Sciatic nerve (tissue), 2 donors: ENCODE results near the gene ADCY5. TPM values are rescaled to one million over a fixed set of nuclear protein-coding genes. Genes with fewer than 3 reads are reported as not detected.

Experiments
- ATAC-seq: fragments of 200-7000 bp; cut with Tn5 transposase; one replicate; pipeline ENCODE4 v1.9.1; 2020; ENCODE audit warnings: mild to moderate bottlenecking, moderate library complexity
- DNase-seq: peaks from one replicate; pipeline ENCODE4 v3.0.0-alpha.2; 2020; ENCODE audit warnings: low spot score
- intact Hi-C: fragments of 100-400 bp; cut with DNase I; formaldehyde crosslinking; loops from one replicate; pipeline ENCODE4 v1.14.2; 2022
- total RNA-seq: library from RNA; stranded (reverse); fragmentation: NEBNext Ultra II Directional; extraction: Animal tissue kit (Norgen Biotek cat#: 25700); gene quantifications from one replicate; pipeline ENCODE4 v1.2.1, GENCODE V29; 2021
- donor health status: DM: no; HTN: no; CAD: no.
- donor health status: DM: no; HTN: no; CAD: no.

The ADCY5 gene
- total RNA-seq, 1 donor from 2014 or later = 16.8 TPM

DNA sequence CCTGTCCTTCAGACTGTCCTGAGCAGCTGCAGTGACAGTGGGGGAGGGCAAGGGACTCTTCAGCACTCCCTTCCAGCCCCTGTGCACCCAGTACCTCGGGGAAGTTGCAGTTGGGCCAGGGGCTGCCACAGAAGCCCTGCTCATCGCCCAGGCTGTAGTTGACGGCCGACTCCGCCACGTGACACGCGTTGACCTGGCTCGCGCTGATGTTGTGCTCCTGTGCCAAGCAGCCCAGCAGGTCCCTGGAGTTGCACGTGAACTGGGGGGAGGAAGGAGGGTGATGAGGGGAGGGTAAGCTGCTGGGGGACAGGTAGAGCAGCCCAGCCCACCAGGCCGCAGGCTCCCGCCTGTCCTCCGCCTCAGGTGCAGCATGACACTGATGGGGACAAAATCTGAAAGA, 145.9 kb downstream of the ADCY5 start:
- DNase-seq (no peak), ATAC-seq (no peak)
- intact Hi-C loops = no loop called here

DNA sequence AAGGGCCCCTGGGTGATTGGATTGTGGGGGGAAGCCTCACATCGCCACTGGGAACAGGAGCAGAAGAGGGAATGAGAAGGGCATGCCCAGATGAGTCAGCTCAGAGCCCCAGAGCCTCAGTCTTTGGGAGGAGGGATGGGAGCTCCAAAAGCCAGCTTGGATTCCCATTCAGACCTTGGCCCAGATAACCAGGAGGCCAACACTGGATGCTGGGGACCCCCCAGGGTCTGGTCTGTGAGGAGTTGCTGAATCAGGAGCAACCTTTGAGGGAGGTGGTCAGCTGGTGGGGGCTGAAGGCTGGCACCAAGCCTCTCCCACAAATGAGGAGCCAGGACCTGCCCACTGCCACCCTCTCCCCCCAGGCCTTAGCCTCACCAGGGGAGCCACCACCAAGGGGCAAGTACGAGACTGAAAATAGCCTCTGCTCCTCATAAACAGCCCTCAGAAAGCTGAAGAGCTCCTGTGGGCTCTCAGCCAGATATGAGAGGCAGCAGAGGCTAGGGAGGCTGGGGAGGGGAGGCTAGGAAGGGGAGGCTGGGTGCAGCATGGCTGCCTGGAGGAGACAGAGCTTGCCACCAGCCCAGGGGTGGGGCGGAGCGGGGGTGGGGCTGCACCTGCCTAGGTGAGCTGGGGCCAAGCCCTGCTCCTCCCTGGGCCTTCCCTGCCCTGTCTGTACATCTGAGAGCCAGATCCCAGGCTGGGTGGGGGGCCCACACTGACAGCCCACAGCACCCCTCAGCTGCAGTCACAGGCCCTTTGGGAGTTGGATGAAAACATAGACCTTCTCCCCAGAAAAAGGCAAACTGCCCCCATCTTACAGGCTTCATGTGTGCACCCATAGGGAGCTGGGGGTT, 147.3 kb downstream of the ADCY5 start:
- ATAC-seq = no peak
- intact Hi-C loops = no loop called here
- DNase-seq = no peak

GRCh38 chr3:123300583-123300982, 148.3 kb downstream of the ADCY5 start:
- intact Hi-C loops = no loop called here
- ATAC-seq (no peak), DNase-seq (no peak)

GRCh38 chr3:123300056-123300455, 148.8 kb downstream of the ADCY5 start:
- intact Hi-C loops = no loop called here
- ATAC-seq (no peak), DNase-seq (no peak)

DNA sequence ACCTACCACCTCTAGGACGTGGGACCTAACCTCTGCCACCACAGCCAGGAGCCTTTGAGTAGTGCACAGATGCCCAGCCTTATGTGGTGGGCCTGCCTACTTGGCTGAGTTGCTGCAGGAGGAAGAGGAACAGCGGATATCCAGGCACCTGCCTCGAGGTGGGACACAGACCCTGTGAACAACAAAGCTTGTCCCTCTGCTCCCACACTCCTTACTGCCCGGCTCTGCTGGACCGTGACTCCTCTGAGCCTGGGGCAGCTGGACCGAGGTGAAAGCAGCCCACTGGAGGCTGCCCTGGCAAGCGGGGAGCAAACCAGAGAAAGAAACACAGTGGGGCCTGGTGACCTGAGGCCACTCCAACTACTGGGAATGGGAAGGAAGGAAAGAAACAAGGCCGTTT, 149.3 kb downstream of the ADCY5 start:
- intact Hi-C loops = no loop called here
- ATAC-seq (no peak), DNase-seq (no peak)

GRCh38 chr3:123298903-123299302, 150.0 kb downstream of the ADCY5 start:
- ATAC-seq (no peak), DNase-seq (no peak)
- intact Hi-C loops = no loop called here

DNA sequence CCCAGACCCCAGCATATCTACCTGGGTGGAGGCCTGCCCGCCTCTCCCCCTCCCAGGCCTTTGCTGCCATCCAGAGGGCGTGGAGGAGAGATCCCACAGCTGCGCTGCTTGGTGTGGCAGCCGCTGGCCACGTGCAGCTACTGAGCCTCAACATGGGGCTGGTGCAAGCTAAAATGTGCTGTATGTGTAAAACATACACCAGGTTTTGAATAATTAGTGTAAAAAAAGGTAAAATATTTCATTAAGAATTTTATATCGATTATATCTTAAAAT, 151.3 kb downstream of the ADCY5 start:
- ATAC-seq (no peak), DNase-seq (no peak)
- intact Hi-C loops = no loop called here

DNA sequence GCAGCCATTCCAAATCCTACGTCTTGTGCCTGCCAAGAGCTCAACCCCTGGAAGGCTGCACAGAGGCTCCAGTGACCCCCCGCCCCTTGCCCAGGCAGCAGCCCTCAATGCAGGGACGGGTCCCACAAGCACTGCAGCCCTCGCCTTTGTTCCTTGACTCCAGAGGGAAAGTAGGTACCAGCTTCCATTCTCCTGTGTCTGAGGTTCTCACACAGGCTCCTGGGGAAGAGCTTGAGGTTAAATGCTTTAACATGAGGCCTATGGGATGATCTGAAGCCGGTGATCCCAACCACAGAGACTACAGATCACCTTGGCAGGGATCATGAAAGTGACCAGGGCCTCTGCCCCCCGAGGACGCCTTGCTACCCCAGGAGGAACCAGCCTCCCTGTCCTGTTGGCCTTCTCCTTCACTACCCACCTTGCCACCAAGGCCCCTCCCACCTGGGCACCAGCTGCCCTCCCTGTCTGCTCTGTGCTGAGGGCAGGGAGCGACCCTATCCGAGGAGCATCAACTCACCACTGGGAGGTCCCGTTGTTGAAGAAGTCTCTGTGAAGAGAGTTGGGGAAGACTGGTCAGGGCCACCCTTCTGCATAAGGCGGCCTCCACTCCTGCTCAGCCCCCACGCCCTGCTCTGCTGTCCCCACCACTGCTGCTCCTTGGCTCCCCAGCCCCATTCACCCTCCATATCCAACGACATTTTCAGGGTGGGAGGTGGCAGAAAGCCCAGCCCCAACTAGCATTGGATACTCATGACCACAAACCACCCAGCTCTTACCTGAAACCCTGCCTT, 151.9 kb downstream of the ADCY5 start:
- DNase-seq = no peak
- intact Hi-C loops = no loop called here

DNA sequence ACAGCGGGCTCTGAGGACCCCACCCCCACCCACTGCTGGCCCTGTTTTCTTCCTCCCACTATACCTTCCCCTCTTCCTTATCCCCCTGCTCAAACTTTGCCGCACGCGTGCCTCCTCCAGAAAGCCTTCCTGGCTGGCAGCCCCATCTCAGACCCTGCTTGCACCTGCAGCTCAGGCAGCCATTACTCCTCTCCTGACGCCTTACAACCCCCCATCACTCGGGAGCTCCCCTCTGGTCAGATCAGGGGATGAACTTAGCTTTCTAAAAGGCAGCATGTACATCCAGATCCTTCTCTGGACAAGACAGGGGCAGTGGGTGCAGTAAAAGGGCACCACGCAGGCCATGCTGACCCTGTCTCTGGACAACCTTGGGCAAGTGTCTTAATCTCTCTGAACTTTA, 152.6 kb downstream of the ADCY5 start:
- intact Hi-C loops = no loop called here
- ATAC-seq (no peak), DNase-seq (no peak)

More for the DNA sequence above, 151.9 kb downstream of the ADCY5 start:
- ATAC-seq = no peak

DNA sequence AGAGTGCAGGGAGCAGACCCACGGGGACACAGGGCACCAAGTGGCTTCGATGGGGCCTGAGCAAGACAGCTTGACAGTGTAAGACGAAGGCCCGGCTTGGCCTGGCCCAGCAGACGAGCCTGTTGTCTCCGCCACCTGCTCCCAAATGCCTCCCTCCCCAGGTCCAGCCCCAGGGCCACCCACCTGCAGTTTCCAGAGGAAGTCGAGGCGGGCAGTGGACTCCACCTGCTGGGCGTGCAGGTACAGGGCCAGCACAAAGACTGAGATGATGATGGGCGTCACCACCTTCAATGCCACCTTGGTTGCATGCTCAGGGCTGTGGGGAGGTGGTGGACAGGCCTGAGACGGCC, 153.0 kb downstream of the ADCY5 start:
- ATAC-seq (no peak), DNase-seq (no peak)
- intact Hi-C loops = no loop called here

DNA sequence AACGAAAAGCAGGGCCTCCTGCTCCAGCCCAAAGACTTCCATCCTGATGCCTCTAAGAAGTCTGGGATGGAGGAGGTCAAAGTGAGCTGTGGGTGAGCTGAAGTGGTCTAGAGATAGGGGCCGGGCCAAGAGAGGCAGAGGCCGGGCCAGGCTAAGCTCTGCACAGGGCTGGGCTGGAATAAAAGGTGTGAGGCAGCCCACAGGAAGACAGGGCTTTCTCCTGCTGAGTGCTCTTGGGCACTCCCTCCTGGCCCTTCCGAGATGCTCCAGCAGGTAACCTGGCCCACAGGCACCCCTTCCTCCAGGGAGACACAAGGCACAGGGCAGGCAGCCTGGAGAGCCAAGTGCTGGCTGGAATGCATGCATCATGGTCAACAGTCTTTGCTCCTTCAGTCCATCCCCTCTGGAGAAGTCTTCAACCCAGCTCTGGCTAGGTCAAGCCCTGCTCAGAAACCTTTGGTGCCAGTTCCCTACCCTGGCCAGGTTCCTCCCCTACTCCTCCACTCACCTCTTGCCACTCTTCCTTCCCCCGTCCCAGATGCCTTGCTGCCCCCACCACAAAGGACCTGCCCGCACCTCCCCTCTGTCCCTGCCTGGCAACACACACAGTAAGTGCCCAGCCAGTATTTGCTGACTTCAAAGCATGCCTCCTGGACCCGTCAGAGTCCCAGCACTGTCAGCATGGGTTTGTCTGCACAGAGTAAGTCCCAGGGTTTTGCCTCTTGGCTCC, 153.6 kb downstream of the ADCY5 start:
- intact Hi-C loops = no loop called here
- no peak for ATAC-seq
- DNase-seq = no peak

DNA sequence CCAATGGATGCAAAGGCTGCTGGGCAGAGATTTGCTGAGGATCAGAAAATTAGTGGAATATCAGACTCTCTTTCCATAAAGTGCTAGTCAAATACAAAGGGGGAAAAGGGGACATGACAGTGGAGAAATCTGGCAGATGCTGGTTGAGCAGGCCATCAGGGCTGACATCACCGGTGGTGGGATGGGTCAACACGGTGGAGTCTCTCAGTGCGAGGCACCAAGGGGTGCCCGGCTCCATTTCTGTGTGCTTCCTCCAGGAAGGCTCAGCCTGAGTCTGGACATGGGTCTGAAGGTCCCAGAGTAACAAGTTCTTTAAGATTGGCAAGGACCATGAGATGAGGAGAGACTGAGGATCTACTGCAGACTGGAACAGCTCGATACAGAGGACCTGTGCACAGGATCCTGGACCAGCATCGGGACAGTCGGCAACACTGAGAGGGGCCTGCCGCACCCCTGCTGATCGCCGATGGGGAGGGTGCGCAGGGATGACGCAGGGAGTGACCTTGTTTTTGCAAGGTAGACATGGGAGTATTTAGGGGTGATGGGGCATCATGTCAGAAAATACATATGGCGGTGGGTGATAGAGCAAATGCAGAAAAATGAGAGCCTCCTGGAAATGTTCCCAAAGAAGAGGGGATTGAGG, 154.5 kb downstream of the ADCY5 start:
- DNase-seq (no peak), ATAC-seq (no peak)
- intact Hi-C loops = no loop called here

DNA sequence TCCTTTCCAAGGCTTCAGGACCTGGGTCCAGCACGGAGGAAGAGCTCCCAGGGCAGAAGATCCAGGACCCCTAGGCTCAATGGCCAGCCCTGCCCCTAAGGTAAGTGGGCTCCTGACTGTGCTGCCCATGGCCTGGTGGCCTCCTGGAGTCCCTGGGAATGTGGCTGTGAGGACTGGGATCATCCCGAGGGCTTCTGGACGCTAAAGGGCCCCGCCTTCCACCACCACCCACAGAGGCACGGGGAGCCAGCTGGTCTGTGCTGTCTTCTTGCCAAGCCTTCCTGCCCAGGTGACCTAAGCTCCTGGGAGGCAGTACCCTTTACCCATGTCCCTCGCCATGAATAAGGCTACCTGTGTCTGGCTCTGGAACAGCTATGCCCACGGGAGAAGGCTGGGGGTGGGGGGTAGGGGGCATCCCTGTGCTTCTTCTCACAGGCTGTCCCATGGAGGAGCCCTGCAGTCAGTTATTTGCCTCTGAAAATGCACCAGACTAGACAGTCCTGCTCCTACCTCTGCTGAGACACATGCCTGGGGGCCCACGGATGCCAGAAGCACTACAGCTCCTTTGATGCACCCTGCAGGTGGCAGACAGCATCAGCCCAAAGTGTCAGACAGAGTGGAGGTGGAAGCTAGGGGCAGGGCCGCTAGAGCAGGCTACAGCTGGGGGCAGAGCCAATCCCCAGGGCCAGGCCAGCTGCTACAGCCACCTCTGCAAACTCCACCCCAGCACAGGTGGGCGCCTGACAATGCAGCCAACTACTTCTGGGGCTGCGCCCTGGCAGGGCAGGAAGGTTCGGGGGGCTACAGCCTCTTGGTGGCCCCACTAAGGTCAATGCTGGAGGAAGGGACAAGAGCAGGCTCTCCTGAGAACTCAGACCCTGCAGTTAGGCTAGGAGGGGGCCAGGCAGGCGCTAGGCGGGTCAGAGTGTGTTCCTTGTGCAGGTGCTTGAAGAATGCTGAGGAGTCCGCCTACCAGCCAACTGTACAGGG, 156.3 kb downstream of the ADCY5 start:
- intact Hi-C loops = no loop called here
- ATAC-seq = no peak
- no peak for DNase-seq

GRCh38 chr3:123291404-123291803, 157.5 kb downstream of the ADCY5 start:
- no peak for ATAC-seq
- intact Hi-C loops = no loop called here
- no peak for DNase-seq

GRCh38 chr3:123290962-123291361, 157.9 kb downstream of the ADCY5 start:
- DNase-seq = no peak
- intact Hi-C loops = no loop called here
- no peak for ATAC-seq

DNA sequence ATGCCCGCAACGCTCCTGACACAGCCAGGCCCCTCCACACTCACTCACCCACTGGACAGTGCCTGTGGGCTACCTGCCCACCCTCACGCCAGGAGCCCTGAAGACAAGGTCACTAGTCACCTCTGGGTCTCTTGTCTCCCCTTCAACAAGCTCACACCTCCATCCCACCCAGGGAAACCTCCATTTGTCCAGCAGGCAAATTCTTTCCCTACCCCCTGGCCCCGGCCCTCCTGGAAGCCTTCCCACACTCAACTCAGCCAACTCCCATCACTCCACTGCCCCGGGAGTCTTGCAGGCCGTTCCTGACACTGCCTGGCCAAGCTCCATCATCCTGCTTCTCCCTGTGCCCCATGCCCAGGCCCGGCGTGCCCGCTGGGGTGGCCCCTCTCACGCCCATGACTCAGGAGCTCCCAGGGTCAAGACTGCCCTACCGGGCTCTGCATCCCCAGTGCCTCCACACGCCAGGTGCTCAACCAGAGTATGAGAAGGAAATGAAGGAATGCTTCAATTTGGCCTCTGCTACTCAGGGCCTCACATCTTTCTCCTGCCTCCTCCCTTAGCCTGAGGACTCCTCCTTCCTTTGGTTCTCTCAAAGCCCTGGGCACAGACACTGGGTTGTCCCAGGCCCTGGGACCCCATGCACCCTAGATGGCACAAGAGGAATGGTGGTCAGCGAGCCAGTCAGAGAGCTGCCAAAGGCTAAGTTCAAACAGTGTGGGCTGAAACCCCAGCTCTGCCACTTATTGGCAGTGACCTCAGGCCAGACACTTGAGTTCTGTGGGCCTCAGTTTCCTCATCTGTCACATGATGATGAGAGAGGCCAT, 158.6 kb downstream of the ADCY5 start:
- DNase-seq = no peak
- intact Hi-C loops = no loop called here
- ATAC-seq = no peak

- DNase-seq (no peak), ATAC-seq (no peak)
- intact Hi-C loops = no loop called here
Observed at GRCh38 chr3:123289391-123290106, 159.3 kb downstream of the ADCY5 start.
